COLO829 (cell line): Measurements from ENCODE around the gene CLC.
"Not testable (repeated sequence)": the region's sequence is repeated elsewhere in the genome, so short reads cannot be mapped to it uniquely, and the experiment has no call there.

ENCODE experiments used
- DNase-seq: peaks from one replicate; pipeline ENCODE4 v3.0.0; 2012; ENCODE audit warnings: low spot score

The CLC gene

DNA sequence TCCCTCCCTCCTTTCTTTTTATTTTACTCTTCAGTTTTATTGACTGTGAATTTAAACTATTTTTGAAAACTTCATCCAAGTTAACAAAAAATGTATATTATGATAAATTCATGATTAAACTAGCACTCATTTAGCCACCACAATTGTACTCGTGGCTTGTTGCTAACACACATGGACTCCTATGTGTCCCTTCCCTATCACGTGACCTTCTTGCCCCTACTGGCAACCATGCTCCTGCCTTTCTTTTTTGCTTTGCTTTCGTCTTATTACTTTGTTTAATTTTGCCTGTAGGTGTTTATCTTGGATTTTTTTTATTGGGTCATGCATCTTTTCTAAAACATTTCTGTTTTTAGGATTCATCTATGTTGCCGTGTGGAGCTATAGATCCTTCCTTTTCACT, 8.2 kb downstream of the CLC start:
- no peak for DNase-seq

DNA sequence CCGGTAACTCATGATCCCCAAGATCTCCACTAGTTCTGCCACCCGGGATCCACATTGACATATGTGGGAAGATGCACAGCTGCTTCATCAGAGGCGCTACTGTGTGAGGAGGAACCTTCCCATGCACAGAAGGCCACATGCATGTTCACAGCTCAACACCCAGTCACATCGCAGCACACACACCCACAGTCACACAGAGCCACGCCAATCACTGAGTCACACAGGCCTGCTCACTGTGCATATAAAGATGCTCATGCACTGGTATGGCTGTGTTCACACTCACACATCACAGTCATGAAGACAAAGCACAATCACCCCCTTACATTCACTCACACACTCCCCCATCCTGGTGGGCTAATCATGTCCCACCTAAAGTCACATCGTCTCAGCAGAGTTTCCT, 9.8 kb downstream of the CLC start:
- no peak for DNase-seq

DNA sequence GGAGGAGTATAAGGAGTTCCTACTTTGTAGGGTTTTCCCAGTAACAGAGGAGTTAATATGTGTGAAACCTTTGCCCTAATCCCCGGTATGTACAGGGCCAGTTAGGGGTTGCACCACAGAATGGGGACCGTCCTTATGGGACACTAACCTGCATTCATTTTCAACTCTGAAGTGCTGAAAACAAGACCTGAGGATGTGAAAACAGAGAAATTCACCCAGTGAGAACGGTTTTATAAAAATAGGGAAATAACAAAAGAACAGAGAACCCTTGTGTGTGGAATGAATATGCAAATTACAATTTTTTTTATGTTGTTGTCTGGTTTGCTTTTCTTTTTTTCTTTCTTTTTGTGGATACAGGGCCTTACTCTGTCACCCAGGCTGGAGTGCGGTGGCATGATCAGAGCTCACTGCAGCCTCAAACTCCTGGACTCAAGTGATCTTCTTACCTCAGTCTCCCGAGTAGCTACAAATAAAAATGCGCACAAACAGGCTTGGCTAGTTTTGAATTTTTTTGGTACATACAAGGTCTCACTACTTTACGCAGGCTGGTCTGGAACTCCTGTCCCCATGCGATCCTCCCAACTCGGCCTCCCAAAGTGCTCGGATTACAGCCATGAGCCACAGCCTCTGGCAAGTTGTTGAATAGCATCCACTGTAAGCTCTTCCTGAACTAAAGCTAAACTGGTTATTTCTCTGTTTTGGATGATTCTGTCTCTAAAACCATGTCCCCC, 10.6 kb downstream of the CLC start:
- no peak for DNase-seq

- no peak for DNase-seq
These were observed 11.8 kb downstream of the CLC start for GRCh38 chr19:39725995-39726394.

GRCh38 chr19:39720144-39720543, 17.7 kb downstream of the CLC start:
- not testable (repeated sequence) for DNase-seq

GRCh38 chr19:39710333-39710890, 27.4 kb downstream of the CLC start:
- DNase-seq, result no peak

GRCh38 chr19:39709026-39709872, 28.6 kb downstream of the CLC start:
- no peak for DNase-seq

DNA sequence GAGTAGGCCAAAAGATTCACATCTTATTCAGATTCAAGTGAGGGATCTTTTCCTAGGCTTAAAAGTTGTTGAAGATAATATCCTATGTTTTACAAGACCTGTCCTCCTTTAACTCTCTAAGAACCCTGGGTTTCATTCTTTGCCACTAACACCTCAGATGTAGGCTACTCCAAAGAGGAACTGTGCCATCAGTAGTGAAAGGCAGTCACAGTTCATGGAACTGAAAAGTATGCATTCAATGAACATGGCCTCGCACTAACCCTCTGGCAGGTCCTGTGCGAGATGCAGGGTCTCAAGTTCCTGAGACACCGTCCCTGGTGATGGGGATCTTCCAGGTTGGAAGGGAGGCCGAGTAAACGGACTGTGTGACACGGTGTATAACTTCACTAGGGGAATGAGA, 29.2 kb downstream of the CLC start:
- no peak for DNase-seq

- DNase-seq, result no peak
These were observed 32.1 kb downstream of the CLC start for GRCh38 chr19:39705578-39706188.

GRCh38 chr19:39704181-39705044, 33.4 kb downstream of the CLC start, which contains the start of gene LGALS14:
TSS of gene LGALS14 (plus strand) at chr19:39704481. CDS start at chr19:39704529, 48 bp downstream.
- DNase-seq, result no peak

DNA sequence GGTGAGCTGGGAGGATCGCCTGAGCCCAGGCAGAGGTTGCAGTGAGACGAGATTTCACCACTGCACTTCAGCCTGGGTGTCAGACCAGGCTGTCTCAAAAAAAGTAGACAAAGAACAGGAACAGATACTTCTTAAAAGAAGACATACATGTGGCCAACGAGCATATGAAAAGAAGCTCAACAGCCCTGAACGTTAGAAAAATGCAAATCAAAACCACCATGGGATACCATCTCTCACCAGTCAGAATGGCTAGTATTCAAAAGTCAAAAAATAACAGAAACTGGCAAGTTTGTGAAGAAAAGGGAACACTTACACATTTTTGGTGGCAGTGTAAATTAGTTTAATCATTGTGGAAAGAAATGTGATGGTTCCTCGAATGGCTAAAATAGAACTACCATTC, 36.5 kb downstream of the CLC start:
- no peak for DNase-seq

- DNase-seq, result no peak
These were observed 39.3 kb downstream of the CLC start for GRCh38 chr19:39698535-39698934.

DNA sequence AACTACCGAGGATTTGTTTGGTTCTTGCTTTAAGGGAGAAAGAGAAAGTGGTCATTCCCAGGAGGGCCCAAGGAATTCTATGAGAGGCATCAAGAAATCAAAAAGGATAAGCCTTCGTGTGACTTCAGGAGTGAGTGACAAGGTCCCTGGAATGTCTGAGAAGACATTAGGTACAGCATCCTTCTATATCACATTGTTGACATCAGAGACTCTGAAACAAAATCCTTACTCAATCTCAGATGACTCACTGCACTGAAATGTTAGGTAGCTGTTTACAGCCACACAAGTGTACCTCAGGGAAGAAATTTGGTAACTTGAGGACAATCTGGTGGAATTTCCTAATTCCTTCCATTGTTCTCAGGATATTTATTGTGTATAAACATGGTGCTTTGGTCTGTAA, 41.4 kb downstream of the CLC start:
- DNase-seq, result no peak

- DNase-seq, result no peak
These were observed 42.1 kb downstream of the CLC start for GRCh38 chr19:39695759-39696158.

DNA sequence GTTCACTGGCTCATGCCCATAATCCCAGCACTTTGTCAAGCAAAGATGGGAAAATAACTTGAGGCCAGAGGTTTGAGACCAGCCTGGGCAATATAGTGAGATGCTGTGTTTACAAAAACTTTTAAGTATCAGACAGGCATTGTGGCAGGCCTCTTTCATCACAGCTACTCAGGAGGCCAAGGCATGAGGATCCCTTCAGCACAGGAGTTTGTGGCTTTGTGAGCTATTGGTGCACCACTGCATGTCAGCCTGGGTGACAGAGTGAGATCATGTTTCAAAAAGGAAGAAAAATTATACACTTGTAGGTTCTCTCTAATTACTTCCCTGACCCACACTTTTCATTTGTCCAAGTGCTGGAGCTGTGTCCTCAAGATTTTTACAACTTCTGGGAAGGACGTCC, 45.0 kb downstream of the CLC start:
- no peak for DNase-seq

GRCh38 chr19:39692166-39692565, 45.7 kb downstream of the CLC start:
- no peak for DNase-seq

- not testable (repeated sequence) for DNase-seq
These were observed 49.2 kb downstream of the CLC start for GRCh38 chr19:39688637-39689036.

GRCh38 chr19:39686739-39687138, 51.1 kb downstream of the CLC start:
- no peak for DNase-seq

- DNase-seq, result no peak
These were observed 53.6 kb downstream of the CLC start for GRCh38 chr19:39684267-39684666.

GRCh38 chr19:39681416-39681815, 56.4 kb downstream of the CLC start:
- no peak for DNase-seq
